ENCODE data around the gene TRIM65. TPM values are rescaled to one million over a fixed set of nuclear protein-coding genes. Genes with fewer than 3 reads are reported as not detected.

Gene TRIM65
- total and polyA plus RNA-seq, 2 of the 13 experiments (the other 11 are each of a cell fraction or from before 2014, with no cell fraction given) = 10.3 to 22.4 TPM

DNA sequence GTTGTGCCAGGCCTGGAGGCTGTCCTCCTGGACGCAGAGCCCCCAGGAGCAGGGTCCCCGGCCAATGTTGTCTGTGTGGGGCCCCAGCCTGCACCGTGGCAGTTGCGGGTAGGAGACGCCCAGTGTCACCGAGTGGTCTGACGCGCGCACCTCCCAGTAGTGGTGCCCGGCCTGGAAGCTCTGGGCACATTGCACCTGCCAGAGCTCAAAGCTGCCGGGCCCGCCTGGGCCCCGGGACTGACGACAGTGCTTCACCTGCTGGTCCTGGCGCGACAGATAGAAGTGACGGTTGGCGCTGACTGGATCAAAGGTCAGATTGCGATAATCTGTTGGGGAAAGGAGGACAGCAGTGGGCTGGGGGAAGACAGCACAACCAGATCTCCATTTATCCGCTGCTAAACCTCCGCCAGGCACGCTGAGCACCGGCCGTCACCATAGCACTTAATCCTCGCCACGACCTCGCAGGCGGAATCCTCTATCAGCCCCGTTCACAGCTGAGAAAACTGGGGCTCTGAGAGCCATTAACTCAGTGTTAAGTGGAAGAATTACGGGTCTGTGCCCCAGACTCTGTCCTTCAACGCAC, 5.6 kb downstream of the TRIM65 start (continued):
- no peak for TF ChIP-seq ZNF737 (CRISPR knock-in tag; IDR thresholded peaks at IDR 0.05; ENCODE audit: borderline replicate concordance)
- peak; percentile 74 for TF ChIP-seq PRPF4 (IDR thresholded peaks at IDR 0.05; ENCODE audit: low read depth, low read length, poor library complexity, severe bottlenecking)
- 0 out of 2 replicates have a peak, but pooled peaks have one; percentile 27 for TF ChIP-seq NR2F2 (IDR thresholded peaks at IDR 0.05; ENCODE audit: borderline replicate concordance, low read depth)
- TF ChIP-seq ZNF883 (CRISPR knock-in tag; IDR thresholded peaks at IDR 0.05; ENCODE audit: not compliant biosample characterization) = no peak
- TF ChIP-seq, protein P1, sequence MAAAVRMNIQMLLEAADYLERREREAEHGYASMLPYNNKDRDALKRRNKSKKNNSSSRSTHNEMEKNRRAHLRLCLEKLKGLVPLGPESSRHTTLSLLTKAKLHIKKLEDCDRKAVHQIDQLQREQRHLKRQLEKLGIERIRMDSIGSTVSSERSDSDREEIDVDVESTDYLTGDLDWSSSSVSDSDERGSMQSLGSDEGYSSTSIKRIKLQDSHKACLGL (CRISPR knock-in tag; IDR thresholded peaks at IDR 0.05) = peak; percentile 49; the same call in 1 of the 2 replicates
- TF ChIP-seq TFDP1 (CRISPR knock-in tag; IDR thresholded peaks at IDR 0.05; ENCODE audit: borderline replicate concordance) = no peak
- TF ChIP-seq EED (CRISPR knock-in tag; IDR thresholded peaks at IDR 0.05) = peak; percentile 92; the same call in 1 of the 2 replicates
- no peak for TF ChIP-seq GATAD1 (CRISPR knock-in tag; IDR thresholded peaks at IDR 0.05)
- TF ChIP-seq ZNF709 (CRISPR knock-in tag; IDR thresholded peaks at IDR 0.05) = no peak
- peak; percentile 22; the same call in 1 of the 2 replicates for TF ChIP-seq ZNF296 (CRISPR knock-in tag; conservative IDR thresholded peaks at IDR 0.05)
- peak; percentile 55 for TF ChIP-seq POGZ (CRISPR knock-in tag; IDR thresholded peaks at IDR 0.05)
- 0 out of 2 replicates have a peak, but pooled peaks have one; percentile 37 for TF ChIP-seq JUNB (CRISPR knock-in tag; IDR thresholded peaks at IDR 0.05; ENCODE audit: borderline replicate concordance)
- TF ChIP-seq TCF12 (IDR thresholded peaks at IDR 0.05) = no peak
- peak; percentile 25; the same call in 1 of the 2 replicates for TF ChIP-seq TCF12 (CRISPR knock-in tag; IDR thresholded peaks at IDR 0.05)
- no peak for TF ChIP-seq ZNF460 (CRISPR knock-in tag; IDR thresholded peaks at IDR 0.05; ENCODE audit: borderline replicate concordance)
- TF ChIP-seq ZNF614 (CRISPR knock-in tag; IDR thresholded peaks at IDR 0.05; ENCODE audit: borderline replicate concordance) = no peak
- peak; percentile 99 for TF ChIP-seq ZBTB33 (CRISPR knock-in tag; IDR thresholded peaks at IDR 0.05)
- TF ChIP-seq U2AF2 (IDR thresholded peaks at IDR 0.05; ENCODE audit: low read depth, low read length) = 0 out of 2 replicates have a peak, but pooled peaks have one; percentile 26
- TF ChIP-seq ZNF891 (CRISPR knock-in tag; IDR thresholded peaks at IDR 0.05) = peak; percentile 18; the same call in 1 of the 2 replicates
- TF ChIP-seq STAT6 (CRISPR knock-in tag; IDR thresholded peaks at IDR 0.05; ENCODE audit: borderline replicate concordance) = peak; percentile 80; the same call in 1 of the 2 replicates

Data from HepG2 (cell line).